Coronary artery (tissue), 2 donors: ENCODE data around the gene KIF5A.

Source experiments
- DNase-seq: peaks from one replicate; pipeline ENCODE4 v3.0.0-alpha.2; 2017; ENCODE audit warnings: low spot score
- H3K27ac ChIP-seq, 2 donors: fragments of 200-600 bp; sonication (generic); one replicate each; pipeline ENCODE4 v1.5.1; 2016 to 2019
- H3K4me3 ChIP-seq: fragments of 200-600 bp; sonication (generic); 2 replicates; pipeline ENCODE4 v1.5.1; 2016; ENCODE audit warnings: mild to moderate bottlenecking, moderate library complexity
- CTCF ChIP-seq: fragments of 200-600 bp; sonication (generic); IDR thresholded peaks from one replicate; pipeline ENCODE4 v1.5.1; 2019; ENCODE audit warnings: antibody characterized with exemption

KIF5A gene

GRCh38 chr12:57518176-57518919 lies 31.5 kb upstream of the KIF5A start:
- no peak for TF ChIP-seq CTCF
- no peak for DNase-seq
- Histone ChIP-seq H3K4me3 (peak overlapping the region; percentile 80), H3K27ac (peak overlapping the region; percentile 98 to 99)

GRCh38 chr12:57518920-57519795 lies 30.7 kb upstream of the KIF5A start:
- TF ChIP-seq CTCF: no peak
- Histone ChIP-seq H3K4me3 (peak overlapping the region; percentile 80), H3K27ac (peak overlapping the region; percentile 98 to 99)
- peak; percentile 82 for DNase-seq

- H3K4me3 ChIP-seq: peak overlapping the region; percentile 80
- H3K27ac ChIP-seq: peak overlapping the region; percentile 98 to 99
- DNase-seq: peak; percentile 86
- no peak for TF ChIP-seq CTCF
These were observed 30.1 kb upstream of the KIF5A start for GRCh38 chr12:57519796-57520052.

GRCh38 chr12:57520053-57520818 lies 29.6 kb upstream of the KIF5A start, which contains the start of gene DDIT3:
Gene DDIT3, minus strand, starts transcription at chr12:57520514. Its CDS starts 3,108 bp downstream, at chr12:57517406.
- no peak for TF ChIP-seq CTCF
- peak within 1 kb of the TSS; percentile 80 for H3K4me3 ChIP-seq
- DNase-seq: peak; percentile 100
- H3K27ac ChIP-seq: peak within 1 kb of the TSS; percentile 98 to 99

GRCh38 chr12:57521525-57522010 lies 28.3 kb upstream of the KIF5A start:
- DNase-seq: peak; percentile 82

More at GRCh38 chr12:57521525-57522010, 28.3 kb upstream of the KIF5A start:
- Histone ChIP-seq H3K4me3 (peak overlapping the region; percentile 97), H3K27ac (peak overlapping the region; percentile 98 to 99)
- no peak for TF ChIP-seq CTCF
